HG03103 (cell line): ENCODE data around the gene FKBP1C.

Experiments
- ATAC-seq: cut with Tn5 transposase; IDR thresholded peaks from one replicate; pipeline ENCODE4 v1.9.1; 2021; ENCODE audit warnings: low read depth; ENCODE audit not compliant: unreplicated experiment

The FKBP1C gene

DNA sequence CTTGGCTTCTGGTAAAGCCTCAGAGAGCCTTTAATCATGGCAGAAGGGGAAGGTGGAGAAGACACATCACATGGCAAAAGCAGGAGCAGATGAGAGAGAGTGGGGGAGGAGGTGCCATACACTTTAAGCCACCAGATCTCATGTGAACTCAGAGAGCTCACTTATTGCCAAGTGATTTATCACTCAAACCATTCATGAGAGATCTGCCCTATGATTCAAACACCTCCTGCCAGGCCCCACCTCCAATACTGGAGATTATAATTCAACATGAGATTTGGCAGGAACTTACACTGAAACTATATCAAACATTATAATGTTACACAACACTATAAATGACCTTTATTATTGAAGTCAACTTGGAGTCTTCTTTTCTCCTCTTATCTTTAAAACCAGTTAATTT is 47.9 kb downstream of the FKBP1C start:
- no peak for ATAC-seq

DNA sequence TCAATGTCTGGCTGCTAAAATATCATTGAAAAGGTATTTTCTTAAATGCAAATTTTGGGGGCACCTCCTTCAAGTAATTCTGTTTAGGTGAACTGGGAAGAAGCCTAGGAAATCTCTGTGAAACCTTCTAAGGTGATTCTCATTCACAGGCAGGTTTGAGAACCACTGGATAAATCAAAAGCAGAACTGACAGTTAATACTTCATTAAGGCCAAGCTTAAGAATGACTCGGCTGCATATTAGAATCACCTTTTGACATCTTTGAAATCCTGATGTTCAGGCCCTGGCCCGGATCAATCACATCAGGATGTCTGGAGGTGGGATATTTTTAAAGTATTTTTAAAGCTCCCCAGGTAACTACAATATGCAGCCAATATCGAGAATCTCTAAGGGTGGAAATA is 50.6 kb downstream of the FKBP1C start:
- ATAC-seq: no peak
